Ovary (tissue), 3 donors: ENCODE measurements around the gene ZC3H7B.

Experiments used
- EP300 ChIP-seq: sonication (generic); formaldehyde crosslinking; IDR thresholded peaks from one replicate; pipeline ENCODE4 v1.6.1; 2017; ENCODE audit warnings: antibody characterized with exemption
- POLR2A ChIP-seq: fragments of 450-650 bp; IDR thresholded peaks from one replicate; pipeline ENCODE4 v1.6.1; 2017; ENCODE audit warnings: antibody characterized with exemption, mild to moderate bottlenecking, moderate library complexity
- TF ChIP-seq, protein P1 (sequence below), 3 donors: fragments of 450-650 bp in 2 of 3; fragments of 200-600 bp in 1 of 3; IDR thresholded peaks; one replicate each; pipeline versions ENCODE4 v1.5.1 to v1.8.0; 2016 to 2022; ENCODE audit warnings: antibody characterized with exemption in 3 of 3, mild to moderate bottlenecking in 1 of 3
- donor health status: DM: no; HTN: no; CAD: no.

- TF ChIP-seq, protein P1, sequence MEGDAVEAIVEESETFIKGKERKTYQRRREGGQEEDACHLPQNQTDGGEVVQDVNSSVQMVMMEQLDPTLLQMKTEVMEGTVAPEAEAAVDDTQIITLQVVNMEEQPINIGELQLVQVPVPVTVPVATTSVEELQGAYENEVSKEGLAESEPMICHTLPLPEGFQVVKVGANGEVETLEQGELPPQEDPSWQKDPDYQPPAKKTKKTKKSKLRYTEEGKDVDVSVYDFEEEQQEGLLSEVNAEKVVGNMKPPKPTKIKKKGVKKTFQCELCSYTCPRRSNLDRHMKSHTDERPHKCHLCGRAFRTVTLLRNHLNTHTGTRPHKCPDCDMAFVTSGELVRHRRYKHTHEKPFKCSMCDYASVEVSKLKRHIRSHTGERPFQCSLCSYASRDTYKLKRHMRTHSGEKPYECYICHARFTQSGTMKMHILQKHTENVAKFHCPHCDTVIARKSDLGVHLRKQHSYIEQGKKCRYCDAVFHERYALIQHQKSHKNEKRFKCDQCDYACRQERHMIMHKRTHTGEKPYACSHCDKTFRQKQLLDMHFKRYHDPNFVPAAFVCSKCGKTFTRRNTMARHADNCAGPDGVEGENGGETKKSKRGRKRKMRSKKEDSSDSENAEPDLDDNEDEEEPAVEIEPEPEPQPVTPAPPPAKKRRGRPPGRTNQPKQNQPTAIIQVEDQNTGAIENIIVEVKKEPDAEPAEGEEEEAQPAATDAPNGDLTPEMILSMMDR (IDR thresholded peaks at IDR 0.05) = no peak
- TF ChIP-seq POLR2A (no peak), EP300 (no peak)
These were observed 86.0 kb downstream of the ZC3H7B start for GRCh38 chr22:41387341-41387740.
